Neutrophil (primary cell): ENCODE data around the gene RPS14.

Experiments
- H3K27ac ChIP-seq: fragments of 200-600 bp; sonication (generic); 2 replicates; pipeline ENCODE4 v1.5.1; 2016; ENCODE audit warnings: mild to moderate bottlenecking, moderate library complexity
- H3K27me3 ChIP-seq: fragments of 200-600 bp; sonication (generic); 2 replicates; pipeline ENCODE4 v1.6.0; 2016; ENCODE audit warnings: mild to moderate bottlenecking
- H3K36me3 ChIP-seq: fragments of 200-600 bp; sonication (generic); 2 replicates; pipeline ENCODE4 v1.5.1; 2017
- H3K4me1 ChIP-seq, 2 experiments: fragments of 200-600 bp in 1 of 2; sonication (generic) in 1 of 2; 1 replicate in 1 of 2; 2 replicates in 1 of 2; pipeline versions ENCODE4 v1.5.1 to v1.6.1; 2013 to 2016; ENCODE audit warnings: low read depth in 1 of 2, low read length in 1 of 2, mild to moderate bottlenecking in 1 of 2, moderate library complexity in 1 of 2; ENCODE audit not compliant: control insufficient read depth in 1 of 2, insufficient read depth in 1 of 2
- H3K4me3 ChIP-seq, 2 experiments: fragments of 200-600 bp in 1 of 2; sonication (generic) in 1 of 2; 1 replicate in 1 of 2; 2 replicates in 1 of 2; pipeline ENCODE4 v1.5.1; 2013 to 2016; ENCODE audit warnings: low read depth in 1 of 2, low read length in 1 of 2, mild to moderate bottlenecking in 1 of 2, moderate library complexity in 1 of 2
- H3K9me3 ChIP-seq: fragments of 200-600 bp; sonication (generic); 2 replicates; pipeline ENCODE4 v1.5.1; 2016
- TF ChIP-seq, protein P1 (sequence below): fragments of 200-600 bp; sonication (generic); IDR thresholded peaks from 2 replicates; pipeline ENCODE4 v1.5.1; 2016; ENCODE audit warnings: antibody characterized with exemption

Gene RPS14

DNA sequence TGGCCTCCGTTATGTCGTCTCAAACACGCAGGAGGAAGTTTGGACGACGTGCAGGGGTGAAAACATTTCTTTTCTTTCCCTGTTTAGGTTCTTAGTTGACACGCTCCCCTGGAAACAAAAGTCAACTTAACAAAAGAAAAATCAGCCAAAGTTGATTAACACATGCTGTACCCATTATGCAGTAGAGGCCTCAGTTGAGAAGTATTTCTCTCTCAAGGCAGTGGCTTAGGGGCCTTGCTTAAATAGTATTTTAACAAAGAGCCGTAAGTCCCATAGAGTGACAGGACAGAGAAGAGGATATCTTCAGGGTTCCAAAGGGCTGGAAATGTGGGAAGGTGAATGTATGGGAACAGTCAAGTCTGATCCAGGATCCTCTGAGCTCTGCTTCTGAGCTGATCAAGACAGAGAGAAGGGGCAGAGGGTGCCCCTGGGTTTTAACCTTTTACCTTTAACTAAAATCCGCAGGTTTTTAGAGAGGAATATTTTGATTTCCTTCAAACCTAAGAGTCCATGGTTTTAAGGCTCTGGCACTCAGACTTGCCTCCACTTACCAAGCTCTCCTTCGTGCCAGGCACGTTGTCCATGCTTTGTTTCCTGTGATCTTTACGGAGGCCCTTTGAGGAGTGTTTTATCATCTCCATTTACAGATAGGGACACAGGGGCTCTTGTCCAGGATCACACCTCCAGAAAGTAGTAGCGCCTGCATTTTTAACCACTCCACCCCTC, 36.2 kb downstream of the RPS14 start:
- TF ChIP-seq, protein P1, sequence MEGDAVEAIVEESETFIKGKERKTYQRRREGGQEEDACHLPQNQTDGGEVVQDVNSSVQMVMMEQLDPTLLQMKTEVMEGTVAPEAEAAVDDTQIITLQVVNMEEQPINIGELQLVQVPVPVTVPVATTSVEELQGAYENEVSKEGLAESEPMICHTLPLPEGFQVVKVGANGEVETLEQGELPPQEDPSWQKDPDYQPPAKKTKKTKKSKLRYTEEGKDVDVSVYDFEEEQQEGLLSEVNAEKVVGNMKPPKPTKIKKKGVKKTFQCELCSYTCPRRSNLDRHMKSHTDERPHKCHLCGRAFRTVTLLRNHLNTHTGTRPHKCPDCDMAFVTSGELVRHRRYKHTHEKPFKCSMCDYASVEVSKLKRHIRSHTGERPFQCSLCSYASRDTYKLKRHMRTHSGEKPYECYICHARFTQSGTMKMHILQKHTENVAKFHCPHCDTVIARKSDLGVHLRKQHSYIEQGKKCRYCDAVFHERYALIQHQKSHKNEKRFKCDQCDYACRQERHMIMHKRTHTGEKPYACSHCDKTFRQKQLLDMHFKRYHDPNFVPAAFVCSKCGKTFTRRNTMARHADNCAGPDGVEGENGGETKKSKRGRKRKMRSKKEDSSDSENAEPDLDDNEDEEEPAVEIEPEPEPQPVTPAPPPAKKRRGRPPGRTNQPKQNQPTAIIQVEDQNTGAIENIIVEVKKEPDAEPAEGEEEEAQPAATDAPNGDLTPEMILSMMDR, result no peak
- H3K4me3 ChIP-seq, result peak overlapping the region; percentile 78 to 95
- H3K27me3 ChIP-seq, result no peaks in the 10 kb centered on the region
- H3K36me3 ChIP-seq, result no peaks in the 10 kb centered on the region
- H3K4me1 ChIP-seq, result peaks cover 37 to 38% of the 10 kb centered on the region in 2 experiments
- peak overlapping the region; percentile 96 for H3K27ac ChIP-seq
- H3K9me3 ChIP-seq, result no peaks in the 10 kb centered on the region

DNA sequence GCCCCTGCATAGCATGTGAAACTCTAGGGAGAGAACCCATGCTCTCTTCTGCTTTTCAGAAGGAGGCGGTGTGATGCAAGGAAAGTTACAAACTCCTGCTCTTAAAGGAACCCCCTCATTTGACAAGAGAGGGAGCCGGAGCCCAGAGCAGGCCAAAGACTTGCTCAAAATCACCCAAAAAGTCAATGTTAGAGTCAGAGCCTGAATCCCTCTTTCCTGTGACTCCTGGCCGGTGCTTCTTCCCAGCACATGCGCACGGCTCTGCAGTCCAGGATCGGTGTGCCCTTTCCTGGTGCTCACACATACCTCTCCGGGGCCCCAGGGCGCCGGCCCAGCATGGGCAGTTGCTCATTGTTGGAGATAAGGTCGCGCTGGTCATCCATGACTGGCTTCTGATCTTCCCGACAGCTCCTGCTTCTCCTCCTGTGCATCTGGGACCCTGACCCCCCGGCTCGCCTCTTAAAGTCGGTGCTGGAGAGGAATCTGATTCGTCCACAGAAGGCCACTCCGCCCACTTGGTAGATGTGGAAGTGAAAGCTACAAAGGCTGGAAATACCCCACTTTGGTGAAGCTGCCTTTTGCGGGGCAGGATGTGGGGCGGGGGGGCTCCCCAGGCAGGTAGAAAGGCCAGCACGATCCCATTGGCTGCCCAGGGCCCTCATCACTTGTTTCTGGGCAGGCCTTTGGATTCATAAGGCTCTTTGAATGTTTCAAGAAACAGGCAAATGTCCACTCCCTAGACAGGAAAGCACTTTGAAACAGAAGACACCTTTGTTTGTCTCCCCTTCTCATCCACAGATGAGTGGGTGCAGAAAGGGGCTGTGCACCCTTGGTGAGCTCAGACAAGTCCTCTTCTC, 37.0 kb downstream of the RPS14 start, which contains the start of gene CD74:
TSS of gene CD74 (minus strand) at position 592 of the 857 bp plus-strand sequence. CDS start at position 431, 161 bp downstream.
- Histone ChIP-seq H3K27ac (peak within 1 kb of the TSS; percentile 96), H3K4me3 (peak within 1 kb of the TSS; percentile 78 to 95), H3K36me3 (no peaks in the 10 kb centered on the region), H3K4me1 (peaks cover 37 to 38% of the 10 kb centered on the region in 2 experiments), H3K27me3 (no peaks in the 10 kb centered on the region), H3K9me3 (no peaks in the 10 kb centered on the region)
- TF ChIP-seq, protein P1, result no peak

DNA sequence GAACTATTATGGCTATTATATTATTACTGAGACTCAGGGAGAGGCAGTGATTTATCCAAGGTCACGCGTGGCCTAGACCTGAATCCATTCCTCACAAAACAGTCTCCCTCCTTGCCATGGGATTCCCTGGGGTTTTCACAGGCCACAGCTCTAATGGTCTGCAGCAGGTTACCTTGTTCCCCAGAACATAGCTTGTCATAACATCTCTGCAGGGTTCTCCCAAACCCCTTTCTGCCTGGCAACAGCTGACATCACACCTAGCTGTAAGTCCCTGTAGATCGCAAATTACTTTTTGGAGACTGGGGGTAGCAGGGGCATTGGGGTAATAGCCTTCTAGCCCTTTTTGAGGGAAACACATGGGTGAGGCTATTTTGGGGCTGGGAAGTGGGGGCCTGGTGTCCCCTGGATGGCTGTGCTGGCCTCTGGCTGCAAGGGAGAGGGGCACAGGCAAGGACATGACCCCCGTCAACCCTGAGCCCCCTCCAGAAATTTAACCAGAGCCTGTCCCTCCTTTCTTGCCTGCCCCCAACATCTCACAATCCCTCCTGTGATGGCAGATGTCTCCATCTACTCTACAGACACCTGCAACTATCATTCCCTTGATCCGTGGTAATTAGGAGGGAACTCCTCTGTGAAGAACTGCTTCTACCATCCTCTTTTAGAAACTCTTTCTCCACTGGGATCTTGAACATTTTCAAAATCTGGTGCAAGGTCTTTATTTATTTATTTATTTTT, 38.1 kb downstream of the RPS14 start:
- H3K4me3 ChIP-seq, result peak overlapping the region; percentile 78 to 95
- TF ChIP-seq, protein P1, result no peak

GRCh38 chr5:150410524-150411244, 38.9 kb downstream of the RPS14 start:
- H3K36me3 ChIP-seq, result peaks cover 18% of the 10 kb centered on the region
- H3K4me3 ChIP-seq, result peak overlapping the region; percentile 78 to 95
- no peaks in the 10 kb centered on the region for H3K9me3 ChIP-seq
- H3K27ac ChIP-seq, result peak overlapping the region; percentile 96
- no peaks in the 10 kb centered on the region for H3K27me3 ChIP-seq
- peaks cover 37 to 38% of the 10 kb centered on the region in 2 experiments for H3K4me1 ChIP-seq
- TF ChIP-seq, protein P1, result no peak

More for the DNA sequence above, 38.1 kb downstream of the RPS14 start:
- H3K9me3 ChIP-seq, result no peaks in the 10 kb centered on the region
- H3K4me1 ChIP-seq, result peaks cover 37 to 38% of the 10 kb centered on the region in 2 experiments
- H3K27ac ChIP-seq, result peak overlapping the region; percentile 96
- peaks cover 11% of the 10 kb centered on the region for H3K36me3 ChIP-seq
- no peaks in the 10 kb centered on the region for H3K27me3 ChIP-seq
